ENCODE data around the gene C1QTNF12.

DNA sequence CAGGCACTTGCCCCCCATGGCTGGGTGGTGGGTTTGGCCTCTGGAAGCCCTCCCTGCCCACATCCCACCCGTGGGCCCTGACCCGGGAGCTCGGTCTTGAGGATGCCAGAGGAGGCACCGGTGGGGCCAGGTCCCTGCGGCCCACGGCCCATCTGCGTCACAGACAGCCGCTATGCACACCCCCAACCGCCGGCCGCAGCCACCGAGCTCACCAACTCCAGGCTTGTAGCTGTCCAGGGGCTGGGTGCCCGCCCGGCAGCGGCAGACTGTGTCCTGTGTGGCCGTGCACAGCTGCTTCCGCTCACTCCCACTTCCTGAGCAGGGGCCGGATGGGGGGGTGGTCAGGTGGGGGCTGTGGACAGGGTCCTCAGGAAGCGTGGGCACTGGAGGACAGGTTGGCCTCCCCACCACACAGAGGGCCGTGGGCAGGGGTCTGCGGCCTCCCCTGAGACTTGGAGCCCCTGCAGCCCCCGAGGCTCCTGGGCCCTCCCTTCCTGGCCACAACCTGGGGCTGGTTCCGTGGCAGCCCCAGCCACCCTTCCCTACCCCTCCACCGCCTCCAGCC lies 33.7 kb downstream of the C1QTNF12 start:
- TF ChIP-seq SUZ12 (IDR thresholded peaks at IDR 0.05; ENCODE audit: extremely low read depth, insufficient read depth, insufficient read length) (no peak), ZNF274 (IDR thresholded peaks at IDR 0.05; ENCODE audit: low read depth, low read length) (no peak), YY1 (IDR thresholded peaks at IDR 0.05; ENCODE audit: insufficient read depth, insufficient read length) (no peak)
